H1 (cell line): ENCODE results near the gene FBXW8. TPM values are rescaled to one million over a fixed set of nuclear protein-coding genes. Genes with fewer than 3 reads are reported as not detected.

ENCODE experiments used
- ASH2L ChIP-seq: fragments of 200-600, 300-600 bp; sonication (generic); IDR thresholded peaks from one replicate; pipeline ENCODE4 v1.7.1; 2017; ENCODE audit warnings: low read length
- CHD7 ChIP-seq: fragments of 300-600 bp; sonication (generic); IDR thresholded peaks from 2 replicates; pipeline ENCODE4 v1.7.1; 2012; ENCODE audit warnings: low read length, moderate library complexity, mild to moderate bottlenecking, inconsistent platforms; ENCODE audit not compliant: insufficient replicate concordance
- CREB1 ChIP-seq: IDR thresholded peaks from 2 replicates; pipeline ENCODE4 v1.6.1; 2012; ENCODE audit warnings: inconsistent platforms
- MAX ChIP-seq: IDR thresholded peaks from 2 replicates; pipeline ENCODE4 v1.6.1; 2012; ENCODE audit warnings: inconsistent platforms
- POU5F1 ChIP-seq: IDR thresholded peaks from 2 replicates; pipeline ENCODE4 v1.6.1; 2011; ENCODE audit warnings: low read depth, mild to moderate bottlenecking, low read length, moderate library complexity
- SIX5 ChIP-seq: IDR thresholded peaks from 2 replicates; pipeline ENCODE4 v1.6.1; 2011; ENCODE audit warnings: mild to moderate bottlenecking, low read depth, low read length
- SP1 ChIP-seq: IDR thresholded peaks from 2 replicates; pipeline ENCODE4 v1.6.1; 2011; ENCODE audit warnings: low read depth, low read length
- TBP ChIP-seq: IDR thresholded peaks from 2 replicates; pipeline ENCODE4 v1.6.1; 2011; ENCODE audit warnings: low read depth, low read length, improper control_type of control experiment
- TEAD4 ChIP-seq: IDR thresholded peaks from 2 replicates; pipeline ENCODE4 v1.6.1; 2012; ENCODE audit warnings: low read depth, low read length, inconsistent platforms, mixed read lengths
- polyA plus RNA-seq, 7 experiments: library from polyadenylated mRNA; depleted of rRNA in 3 of 7; stranded (reverse) in 5 of 7; unstranded in 2 of 7; fragments of >200 nt in 5 of 7; fragments of 200-250 nt in 2 of 7; gene quantifications; 1 replicate in 5 of 7; 2 replicates in 1 of 7; 4 replicates in 1 of 7; pipeline versions ENCODE4 v1.2.1 to v1.2.3, GENCODE V29; 2011 to 2013; ENCODE audit warnings: missing spikeins in 2 of 7, mixed read lengths in 2 of 7
- total RNA-seq: library from RNA; stranded (reverse); fragmentation: NEBNext Ultra II Directional; extraction: Animal tissue kit (Norgen Biotek cat#: 25700); gene quantifications from 2 replicates; pipeline ENCODE4 v1.2.1, GENCODE V29; 2021

The FBXW8 gene
- total and polyA plus RNA-seq, 2 of the 8 experiments (the other 6 are each of a cell fraction or from before 2014, with no cell fraction given) = 15.8 to 16.0 TPM

DNA sequence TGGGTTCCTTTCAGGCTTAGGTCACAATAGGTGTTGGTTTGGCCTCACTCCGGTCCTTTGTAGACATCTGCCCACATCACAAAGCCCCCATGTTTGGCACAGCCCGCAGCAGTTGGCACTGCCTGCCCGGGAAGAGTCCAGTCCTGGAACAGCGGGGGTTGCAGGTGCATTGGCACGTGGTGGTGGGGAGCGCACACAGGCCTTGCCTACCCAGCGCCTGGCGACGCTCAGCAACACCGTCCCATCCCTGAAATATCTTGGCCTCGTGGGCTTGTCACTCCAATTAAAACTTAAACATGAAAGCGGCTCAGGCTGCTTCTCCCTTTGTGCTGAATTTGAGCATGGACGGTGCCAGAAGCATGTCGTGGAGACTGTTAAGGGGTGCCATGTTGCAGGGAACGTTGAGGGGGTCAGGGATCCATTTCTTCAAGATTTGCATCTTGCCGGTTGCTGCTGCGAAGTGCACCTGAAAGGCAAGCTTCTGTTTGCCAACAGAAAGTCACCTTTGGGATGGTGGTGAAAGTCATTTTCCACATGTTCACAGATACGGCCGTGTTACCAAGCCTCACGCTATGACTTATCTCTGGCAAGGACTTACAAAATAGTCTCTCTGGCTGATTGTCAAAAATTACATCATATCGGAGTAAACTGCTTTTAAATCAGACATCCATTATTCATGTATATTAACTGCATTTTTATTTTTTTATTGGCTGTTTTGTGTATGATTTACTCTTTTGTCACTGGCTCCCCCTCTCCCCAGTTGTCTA, 91.5 kb downstream of the FBXW8 start (continued):
- TF ChIP-seq CHD7 (no peak), SIX5 (no peak), ASH2L (no peak), SP1 (no peak), POU5F1 (no peak), TBP (no peak), CREB1 (no peak), TEAD4 (no peak), MAX (no peak)
